ENCODE results near the gene DHRS12. TPM values are rescaled to one million over a fixed set of nuclear protein-coding genes. Genes with fewer than 3 reads are reported as not detected.

Gene DHRS12
- total and polyA plus RNA-seq, 7 experiments from 2014 or later = 6.7 to 27.1 (median 21.1) TPM

DNA sequence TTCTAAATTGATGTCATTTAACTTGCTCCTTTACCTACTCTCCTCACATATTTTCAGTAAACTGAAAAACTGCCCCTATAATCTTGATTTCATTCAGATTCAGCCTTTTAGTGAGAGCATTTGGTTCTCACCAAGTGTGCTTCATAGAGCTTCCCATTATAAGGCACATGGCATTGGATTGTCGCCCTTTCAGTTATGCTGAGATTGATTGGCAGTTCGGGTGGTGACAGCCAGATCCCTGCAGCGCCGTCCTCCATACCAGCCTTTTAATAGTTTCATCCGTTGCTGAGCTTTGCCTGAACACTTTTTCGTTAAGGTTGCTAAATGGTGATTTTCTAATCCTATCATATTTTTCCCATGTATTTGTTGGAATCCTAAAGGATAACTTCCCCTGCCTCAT, 80.4 kb downstream of the DHRS12 start:
- ChIA-PET CTCF (no interaction called here), POLR2A (no interaction called here)
- Mint-ChIP-seq H3K27ac (no peak overlapping the region), H3K27me3 (no peaks in the 10 kb centered on the region), H3K4me3 (no peak overlapping the region), H3K9me3 (no peaks in the 10 kb centered on the region), H3K4me1 (peaks cover 0 to 1% (median 0%) of the 10 kb centered on the region in 7 donors), H3K36me3 (peaks cover 9 to 47% (median 24%) of the 10 kb centered on the region in 5 donors)
- Histone ChIP-seq H3K4me3 (ENCODE audit: low read length) (no peak overlapping the region), H3K27me3 (ENCODE audit: control insufficient read depth in 2 of 2, insufficient read depth in 2 of 2, low read length in 2 of 2) (no peaks in the 10 kb centered on the region), H3K36me3 (ENCODE audit: control insufficient read depth in 2 of 3, insufficient read depth in 3 of 3, low read length in 3 of 3) (peaks cover 0 to 3% (median 0%) of the 10 kb centered on the region in 3 experiments), H3K9me3 (ENCODE audit: control insufficient read depth in 2 of 3, low read length in 3 of 3) (no peaks in the 10 kb centered on the region), H3K27ac (ENCODE audit: low read depth, low read length) (no peak overlapping the region), H3K4me1 (ENCODE audit: control insufficient read depth in 2 of 2, insufficient read depth in 2 of 2, low read length in 2 of 2) (no peaks in the 10 kb centered on the region)
- ATAC-seq (no peak), DNase-seq (no peak)
- intact Hi-C loops (cut with micrococcal nuclease) = no loop called here

DNA sequence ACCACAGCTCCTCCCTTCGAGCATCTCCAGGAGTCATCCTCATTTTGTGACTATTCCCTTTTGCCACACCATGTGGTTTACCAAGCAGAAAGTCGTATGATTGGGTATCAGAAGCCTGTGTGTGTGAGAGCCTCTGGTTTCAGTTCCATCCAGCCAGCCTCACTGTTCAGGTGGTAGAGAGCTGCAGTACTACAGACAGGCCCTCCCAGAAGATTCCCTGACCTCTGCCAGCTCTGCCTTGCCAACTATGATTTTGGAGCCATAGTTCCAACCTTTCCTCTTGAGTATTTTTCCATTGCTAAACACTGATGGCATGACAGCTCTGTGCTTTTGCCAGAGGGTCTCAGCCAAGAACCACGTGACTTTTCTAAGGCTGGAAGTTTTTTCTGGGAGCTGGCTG, 82.5 kb downstream of the DHRS12 start:
- H3K9me3 Mint-ChIP-seq = no peaks in the 10 kb centered on the region
- intact Hi-C loops (cut with micrococcal nuclease) = no loop called here
- ATAC-seq (no peak), DNase-seq (no peak)
- peaks cover 0 to 1% (median 0%) of the 10 kb centered on the region in 7 donors for H3K4me1 Mint-ChIP-seq
- H3K36me3 Mint-ChIP-seq = peaks cover 9 to 32% (median 15%) of the 10 kb centered on the region in 5 donors
- Histone ChIP-seq H3K27me3 (ENCODE audit: control insufficient read depth in 2 of 2, insufficient read depth in 2 of 2, low read length in 2 of 2) (no peaks in the 10 kb centered on the region), H3K9me3 (ENCODE audit: control insufficient read depth in 2 of 3, low read length in 3 of 3) (no peaks in the 10 kb centered on the region), H3K4me1 (ENCODE audit: control insufficient read depth in 2 of 2, insufficient read depth in 2 of 2, low read length in 2 of 2) (no peaks in the 10 kb centered on the region), H3K36me3 (ENCODE audit: control insufficient read depth in 2 of 3, insufficient read depth in 3 of 3, low read length in 3 of 3) (peaks cover 0 to 3% (median 0%) of the 10 kb centered on the region in 3 experiments), H3K27ac (ENCODE audit: low read depth, low read length) (no peak overlapping the region), H3K4me3 (ENCODE audit: low read length) (no peak overlapping the region)
- no peak overlapping the region for H3K27ac Mint-ChIP-seq
- no peaks in the 10 kb centered on the region for H3K27me3 Mint-ChIP-seq
- ChIA-PET CTCF (no interaction called here), POLR2A (interaction anchor here (0.8 kb wide), 1 partner anchor 21 kb away, joined by 3 read pairs; no protein-coding TSS in a partner anchor)
- no peak overlapping the region for H3K4me3 Mint-ChIP-seq

DNA sequence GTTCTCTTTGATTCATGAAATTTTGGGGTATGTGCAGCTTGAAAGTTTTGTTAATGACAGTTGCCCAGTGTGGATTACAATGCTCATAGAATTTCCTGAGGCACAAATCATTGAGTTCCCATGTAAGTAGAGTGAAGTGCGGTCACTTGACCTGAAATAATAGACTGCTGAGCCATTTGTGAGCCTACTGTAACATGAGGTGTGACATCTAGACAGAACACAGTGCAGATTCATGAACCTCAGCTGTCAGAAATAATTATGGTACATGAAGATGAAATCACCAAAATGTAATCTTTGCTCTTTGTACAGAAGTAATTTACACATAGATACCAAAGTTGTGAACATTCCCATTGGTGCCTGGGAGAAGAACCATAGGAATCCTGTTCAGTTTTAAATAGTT, 84.6 kb downstream of the DHRS12 start:
- Histone ChIP-seq H3K27me3 (ENCODE audit: control insufficient read depth in 2 of 2, insufficient read depth in 2 of 2, low read length in 2 of 2) (no peaks in the 10 kb centered on the region), H3K9me3 (ENCODE audit: control insufficient read depth in 2 of 3, low read length in 3 of 3) (no peaks in the 10 kb centered on the region), H3K4me3 (ENCODE audit: low read length) (no peak overlapping the region), H3K36me3 (ENCODE audit: control insufficient read depth in 2 of 3, insufficient read depth in 3 of 3, low read length in 3 of 3) (no peaks in the 10 kb centered on the region), H3K4me1 (ENCODE audit: control insufficient read depth in 2 of 2, insufficient read depth in 2 of 2, low read length in 2 of 2) (no peaks in the 10 kb centered on the region), H3K27ac (ENCODE audit: low read depth, low read length) (no peak overlapping the region)
- Mint-ChIP-seq H3K4me1 (peaks cover 0 to 4% (median 1%) of the 10 kb centered on the region in 7 donors), H3K27me3 (no peaks in the 10 kb centered on the region), H3K36me3 (peaks cover 4 to 28% (median 8%) of the 10 kb centered on the region in 5 donors), H3K9me3 (no peaks in the 10 kb centered on the region), H3K27ac (no peak overlapping the region), H3K4me3 (no peak overlapping the region)
- ATAC-seq = no peak
- no peak for DNase-seq
- intact Hi-C loops (cut with micrococcal nuclease) = no loop called here
- ChIA-PET POLR2A (no interaction called here), CTCF (no interaction called here)

Other genes with a start within 250 kb of the DHRS12 start
- gene WDFY2, start 219.7 kb downstream of the DHRS12 start, total RNA-seq = 10 to 100 TPM; 13.3 to 44.3 (median 21.1) TPM
- gene WDFY2, start 219.7 kb downstream of the DHRS12 start, polyA plus RNA-seq = 1 to 10 TPM; 3.2 to 4.7 TPM
- gene TMEM272, start 41.0 kb upstream of the DHRS12 start, total RNA-seq = 10 to 100 TPM in 2 of 5 experiments, 1 to 10 TPM in 2, under 1 TPM in 1; 0.19 to 23.3 (median 5.9) TPM
- under 1 TPM; 0.74 to 0.75 TPM for gene TMEM272, start 41.0 kb upstream of the DHRS12 start, polyA plus RNA-seq
- gene CCDC70, start 57.8 kb upstream of the DHRS12 start, total RNA-seq = not detected
- not detected for gene CCDC70, start 57.8 kb upstream of the DHRS12 start, polyA plus RNA-seq
- gene ATP7B, start 207.3 kb upstream of the DHRS12 start, total RNA-seq = 1 to 10 TPM in 4 of 5 experiments, under 1 TPM in 1; 0.48 to 1.4 (median 1.3) TPM
- under 1 TPM; 0.18 to 0.23 TPM for gene ATP7B, start 207.3 kb upstream of the DHRS12 start, polyA plus RNA-seq
- 10 to 100 TPM; 29.3 to 45.6 (median 38.3) TPM for gene ALG11, start 208.2 kb upstream of the DHRS12 start, total RNA-seq
- 10 to 100 TPM; 22.6 to 31.5 TPM for gene ALG11, start 208.2 kb upstream of the DHRS12 start, polyA plus RNA-seq
- 10 to 100 TPM in 3 of 5 experiments, 1 to 10 TPM in 2; 4.2 to 17.2 (median 12.9) TPM for gene UTP14C, start 220.5 kb upstream of the DHRS12 start, total RNA-seq
- 1 to 10 TPM; 2.0 to 3.5 TPM for gene UTP14C, start 220.5 kb upstream of the DHRS12 start, polyA plus RNA-seq